Testis (tissue), 3 donors: ENCODE data around the gene NR1H3. TPM values are rescaled to one million over a fixed set of nuclear protein-coding genes. Genes with fewer than 3 reads are reported as not detected.

Experiments used
- DNase-seq: peaks from one replicate; pipeline ENCODE4 v3.0.0-alpha.2; 2019
- H3K27ac ChIP-seq, 2 donors: fragments of 200-600 bp; sonication (generic); one replicate each; pipeline ENCODE4 v1.5.1; 2019
- H3K27me3 ChIP-seq: fragments of 200-600 bp; sonication (generic); one replicate; pipeline ENCODE4 v1.5.1; 2019
- H3K36me3 ChIP-seq: fragments of 200-600 bp; sonication (generic); one replicate; pipeline ENCODE4 v1.5.1; 2017; ENCODE audit warnings: low read depth; ENCODE audit errors: missing control alignments
- H3K4me1 ChIP-seq: fragments of 200-600 bp; sonication (generic); one replicate; pipeline ENCODE4 v1.5.1; 2019
- H3K4me3 ChIP-seq, 2 donors: fragments of 200-600 bp; sonication (generic); one replicate each; pipeline ENCODE4 v1.5.1; 2017 to 2019
- H3K9me3 ChIP-seq: fragments of 200-600 bp; sonication (generic); one replicate; pipeline ENCODE4 v1.5.1; 2017
- POLR2A ChIP-seq: fragments of 450-650 bp; IDR thresholded peaks from one replicate; pipeline ENCODE4 v1.6.1; 2017; ENCODE audit warnings: antibody characterized with exemption, mild to moderate bottlenecking, moderate library complexity
- WGBS, 2 donors: methylation state at CpG; one replicate each; pipeline ENCODE4 v1.1.5; 2018; 5-methylcytosine and 5-hydroxymethylcytosine counted together
- intact Hi-C: fragments of 100-400 bp; cut with DNase I; formaldehyde crosslinking; loops from one replicate; pipeline ENCODE4 v1.15.1; 2023; ENCODE audit warnings: low total_unique reads
- polyA plus RNA-seq: library from polyadenylated mRNA; stranded (reverse); fragments of 350-450 nt; fragmentation: Illumina TruSeq; extraction: RNeasy Lipid Tissue Mini Kit (QIAGEN cat#74804); gene quantifications from one replicate; pipeline ENCODE4 v1.2.3, GENCODE V29; 2014; ENCODE audit warnings: low read depth, low replicate concordance; ENCODE audit not compliant: insufficient read depth
- total RNA-seq, 2 donors: library from RNA; depleted of rRNA; stranded (reverse); fragments of >200 nt; gene quantifications; one replicate each; pipeline ENCODE4 v1.2.3, GENCODE V29; 2016
- TF ChIP-seq, protein P1 (sequence below), 3 experiments: fragments of 450-650 bp in 2 of 3; fragments of 200-600 bp in 1 of 3; sonication (generic) in 1 of 3; IDR thresholded peaks; one replicate each; pipeline ENCODE4 v1.5.1; 2016 to 2019; ENCODE audit warnings: antibody characterized with exemption in 3 of 3, mild to moderate bottlenecking in 2 of 3, moderate library complexity in 1 of 3

The NR1H3 gene
- total and polyA plus RNA-seq, 3 donors from 2014 or later: 29.4 to 83.4 (median 38.2) TPM

DNA sequence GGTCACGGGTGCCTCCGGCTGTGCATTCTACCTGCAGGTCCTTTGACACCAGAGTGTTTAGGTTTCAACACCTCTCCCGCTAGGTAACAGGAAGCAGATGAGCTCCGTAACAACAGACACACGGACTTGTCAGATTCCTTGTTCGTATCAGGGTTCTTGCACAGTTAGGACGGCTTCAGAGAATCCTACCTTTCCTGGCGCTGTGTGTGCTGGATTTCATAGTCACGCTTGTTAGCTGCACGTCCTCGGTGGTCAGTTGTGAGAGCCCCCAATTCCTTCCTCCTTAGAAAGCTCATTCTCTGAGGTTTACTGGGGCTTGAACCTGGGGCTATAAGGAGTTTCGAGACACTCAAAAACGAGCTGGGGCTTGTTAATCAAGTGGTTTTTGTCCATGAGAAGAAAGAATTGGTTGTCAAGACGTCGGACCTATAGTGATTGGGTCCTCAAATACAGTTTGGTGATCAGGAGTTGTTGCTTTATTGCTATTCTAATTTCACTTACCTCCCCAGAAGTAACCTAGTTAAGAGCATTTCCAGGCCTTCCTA lies 42.4 kb upstream of the NR1H3 start:
- WGBS, 2 donors: 4 to 7% methylated on average over 13 to 15 of the region's 15 CpGs
- no peak for TF ChIP-seq POLR2A
- TF ChIP-seq, protein P1, sequence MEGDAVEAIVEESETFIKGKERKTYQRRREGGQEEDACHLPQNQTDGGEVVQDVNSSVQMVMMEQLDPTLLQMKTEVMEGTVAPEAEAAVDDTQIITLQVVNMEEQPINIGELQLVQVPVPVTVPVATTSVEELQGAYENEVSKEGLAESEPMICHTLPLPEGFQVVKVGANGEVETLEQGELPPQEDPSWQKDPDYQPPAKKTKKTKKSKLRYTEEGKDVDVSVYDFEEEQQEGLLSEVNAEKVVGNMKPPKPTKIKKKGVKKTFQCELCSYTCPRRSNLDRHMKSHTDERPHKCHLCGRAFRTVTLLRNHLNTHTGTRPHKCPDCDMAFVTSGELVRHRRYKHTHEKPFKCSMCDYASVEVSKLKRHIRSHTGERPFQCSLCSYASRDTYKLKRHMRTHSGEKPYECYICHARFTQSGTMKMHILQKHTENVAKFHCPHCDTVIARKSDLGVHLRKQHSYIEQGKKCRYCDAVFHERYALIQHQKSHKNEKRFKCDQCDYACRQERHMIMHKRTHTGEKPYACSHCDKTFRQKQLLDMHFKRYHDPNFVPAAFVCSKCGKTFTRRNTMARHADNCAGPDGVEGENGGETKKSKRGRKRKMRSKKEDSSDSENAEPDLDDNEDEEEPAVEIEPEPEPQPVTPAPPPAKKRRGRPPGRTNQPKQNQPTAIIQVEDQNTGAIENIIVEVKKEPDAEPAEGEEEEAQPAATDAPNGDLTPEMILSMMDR (IDR thresholded peaks at IDR 0.05): no peak
- Histone ChIP-seq H3K4me3 (peak overlapping the region; percentile 41 to 87), H3K36me3 (no peaks in the 10 kb centered on the region), H3K9me3 (no peaks in the 10 kb centered on the region), H3K4me1 (peaks cover 21% of the 10 kb centered on the region), H3K27ac (peak overlapping the region; percentile 90 to 97), H3K27me3 (no peaks in the 10 kb centered on the region)
- DNase-seq: no peak
- intact Hi-C loops: no loop called here

DNA sequence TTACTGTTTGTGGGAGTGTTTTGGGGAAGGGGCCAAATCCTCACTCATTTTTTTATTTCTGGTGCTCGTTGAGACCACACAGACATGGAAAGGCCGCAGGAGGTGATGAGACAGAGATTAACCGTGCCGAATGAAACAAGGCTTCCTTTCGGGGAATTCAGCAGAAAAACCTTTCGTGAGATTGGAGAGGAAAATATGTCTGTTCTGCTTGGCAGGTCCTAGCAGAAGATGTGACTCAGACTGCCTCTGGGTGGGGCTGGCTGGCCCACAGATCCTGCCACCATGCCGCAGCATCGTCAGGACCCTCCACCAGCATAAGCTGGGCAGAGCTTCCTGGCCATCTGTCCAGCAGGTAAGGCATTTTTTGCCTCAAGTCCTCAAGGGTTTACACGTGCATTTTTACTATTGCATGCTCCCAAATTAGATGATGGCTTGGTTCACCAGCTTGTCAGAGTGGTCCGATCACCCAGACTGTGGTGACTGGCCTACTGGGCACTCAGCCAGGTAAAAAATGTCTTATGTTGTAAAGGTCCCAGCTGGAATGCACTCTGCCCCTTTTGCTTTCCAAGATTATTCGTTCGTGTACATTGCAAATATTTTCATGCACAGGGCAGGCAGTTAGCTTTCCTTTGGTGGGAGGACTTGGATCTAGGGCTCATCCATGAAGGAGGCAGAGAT lies 41.5 kb upstream of the NR1H3 start:
- H3K36me3 ChIP-seq: no peaks in the 10 kb centered on the region

DNA sequence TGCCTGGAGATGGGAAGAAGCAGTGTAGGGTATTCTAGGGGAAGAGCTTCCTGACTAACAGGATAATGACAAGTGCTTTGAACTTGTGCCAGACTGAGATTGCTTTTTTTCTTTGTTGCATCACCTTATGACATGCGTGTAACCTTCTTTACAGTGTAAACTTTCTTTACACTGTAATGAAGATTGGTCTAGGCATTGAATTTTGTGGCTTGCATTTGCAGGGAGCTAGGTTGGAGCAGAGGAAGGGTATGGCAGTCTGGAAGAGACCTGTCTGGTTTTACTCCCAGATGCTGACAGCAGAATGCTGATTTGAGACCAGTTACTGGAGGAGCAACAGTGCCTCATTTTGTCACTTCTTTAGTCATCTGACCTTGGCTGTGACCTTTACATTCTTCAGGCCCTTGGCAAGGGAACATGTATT lies 37.4 kb upstream of the NR1H3 start:
- intact Hi-C loops: no loop called here
- Histone ChIP-seq H3K36me3 (no peaks in the 10 kb centered on the region), H3K4me3 (no peak overlapping the region), H3K27ac (no peak overlapping the region), H3K9me3 (no peaks in the 10 kb centered on the region), H3K27me3 (no peaks in the 10 kb centered on the region), H3K4me1 (peaks cover 22% of the 10 kb centered on the region)
- WGBS, 2 donors: 53 to 76% methylated on average over 1 of the region's 1 CpG
- TF ChIP-seq POLR2A: no peak
- TF ChIP-seq, protein P1 (IDR thresholded peaks at IDR 0.05): no peak
- no peak for DNase-seq

More for the DNA sequence above, 41.5 kb upstream of the NR1H3 start:
- 18 to 21% methylated on average over 12 of the region's 12 CpGs for WGBS, 2 donors
- no peak for TF ChIP-seq POLR2A
- TF ChIP-seq, protein P1 (IDR thresholded peaks at IDR 0.05): no peak
- Histone ChIP-seq H3K4me1 (peaks cover 23% of the 10 kb centered on the region), H3K9me3 (no peaks in the 10 kb centered on the region), H3K27ac (peak overlapping the region; percentile 90 to 97), H3K27me3 (no peaks in the 10 kb centered on the region), H3K4me3 (peak overlapping the region; percentile 41 to 87)
- intact Hi-C loops: no loop called here
- peak; percentile 40 for DNase-seq

DNA sequence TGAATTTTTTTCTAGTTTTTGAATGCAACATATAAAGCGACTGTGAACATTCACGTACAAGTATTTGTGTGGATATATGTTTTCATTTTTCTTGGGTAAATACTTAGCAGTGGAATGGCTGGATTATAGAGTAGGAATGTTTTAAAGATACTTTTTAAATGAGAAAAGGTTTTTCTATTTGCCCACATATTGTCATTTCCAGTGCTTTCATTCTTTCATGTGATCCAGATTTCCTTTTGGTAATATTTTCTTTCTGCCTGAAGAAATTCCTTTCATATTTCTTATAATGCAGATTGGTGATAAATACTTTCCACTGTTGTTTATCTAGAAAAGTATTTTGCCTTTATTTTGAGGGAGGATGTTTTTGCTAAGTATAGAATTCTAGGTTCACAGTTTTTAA lies 35.1 kb upstream of the NR1H3 start:
- TF ChIP-seq POLR2A: no peak
- TF ChIP-seq, protein P1 (IDR thresholded peaks at IDR 0.05): no peak
- no peaks in the 10 kb centered on the region for H3K36me3 ChIP-seq
- no peaks in the 10 kb centered on the region for H3K9me3 ChIP-seq
- peaks cover 6% of the 10 kb centered on the region for H3K4me1 ChIP-seq
- H3K4me3 ChIP-seq: no peak overlapping the region
- no peak overlapping the region for H3K27ac ChIP-seq
- no peak for DNase-seq
- intact Hi-C loops: no loop called here
- H3K27me3 ChIP-seq: no peaks in the 10 kb centered on the region
- 74 to 91% methylated on average over 2 of the region's 2 CpGs for WGBS, 2 donors
